Neural progenitor cell (in vitro differentiated cells): ENCODE data around the gene ZCWPW2. TPM values are rescaled to one million over a fixed set of nuclear protein-coding genes. Genes with fewer than 3 reads are reported as not detected.
A peak's percentile ranks its signal among the peaks of the same experiment; 100 is the strongest.

Experiments
- DNase-seq: peaks from one replicate; pipeline ENCODE4 v3.0.0-alpha.2; 2016; ENCODE audit warnings: low spot score
- H2AFZ ChIP-seq: fragments of 200-600 bp; sonication (generic); replicated peaks from 2 replicates; pipeline ENCODE4 v1.6.1; 2016; ENCODE audit warnings: antibody characterized with exemption
- H3F3A ChIP-seq: fragments of 200-600 bp; sonication (generic); 2 replicates; pipeline ENCODE4 v1.6.1; 2016; ENCODE audit warnings: antibody characterized with exemption, low read depth
- H3K27ac ChIP-seq: fragments of 200-600 bp; sonication (generic); 2 replicates; pipeline ENCODE4 v1.5.1; 2016; ENCODE audit warnings: mild to moderate bottlenecking
- H3K27me3 ChIP-seq: fragments of 200-600 bp; sonication (generic); 2 replicates; pipeline ENCODE4 v1.6.1; 2016; ENCODE audit warnings: mild to moderate bottlenecking, moderate library complexity
- H3K36me3 ChIP-seq: fragments of 200-600 bp; sonication (generic); 2 replicates; pipeline ENCODE4 v1.5.1; 2016
- H3K4me1 ChIP-seq: fragments of 200-600 bp; sonication (generic); 2 replicates; pipeline ENCODE4 v1.6.1; 2016; ENCODE audit warnings: mixed run types
- H3K4me2 ChIP-seq: fragments of 200-600 bp; sonication (generic); 2 replicates; pipeline ENCODE4 v1.6.1; 2016
- H3K4me3 ChIP-seq: fragments of 200-600 bp; sonication (generic); 2 replicates; pipeline ENCODE4 v1.5.1; 2016
- H3K79me2 ChIP-seq: fragments of 200-600 bp; sonication (generic); 2 replicates; pipeline ENCODE4 v1.6.1; 2016; ENCODE audit warnings: low read depth
- H3K9ac ChIP-seq: fragments of 200-600 bp; sonication (generic); 2 replicates; pipeline ENCODE4 v1.6.1; 2016
- H3K9me3 ChIP-seq: fragments of 200-600 bp; sonication (generic); 2 replicates; pipeline ENCODE4 v1.5.1; 2016; ENCODE audit warnings: low read depth
- H4K20me1 ChIP-seq: fragments of 200-600 bp; sonication (generic); 2 replicates; pipeline ENCODE4 v1.6.1; 2016; ENCODE audit warnings: low read depth
- H3K27ac Mint-ChIP-seq: 3 replicates; pipeline ENCODE4 v1.8.0; 2021; ENCODE audit warnings: mixed read lengths
- H3K27me3 Mint-ChIP-seq: 2 replicates; pipeline ENCODE4 v1.8.0; 2022; ENCODE audit warnings: low read depth, mild to moderate bottlenecking, inconsistent platforms, moderate library complexity, mixed read lengths; ENCODE audit not compliant: insufficient read depth
- H3K36me3 Mint-ChIP-seq: 3 replicates; pipeline ENCODE4 v1.8.0; 2021; ENCODE audit warnings: mixed read lengths
- H3K4me1 Mint-ChIP-seq: 3 replicates; pipeline ENCODE4 v1.8.0; 2021; ENCODE audit warnings: mixed read lengths
- H3K4me3 Mint-ChIP-seq: 3 replicates; pipeline ENCODE4 v1.8.0; 2021; ENCODE audit warnings: mild to moderate bottlenecking, moderate library complexity, mixed read lengths
- H3K9me3 Mint-ChIP-seq: 3 replicates; pipeline ENCODE4 v1.8.0; 2020; ENCODE audit warnings: mixed read lengths
- CTCF ChIP-seq: fragments of 200-600 bp; sonication (generic); IDR thresholded peaks from 2 replicates; pipeline ENCODE4 v1.5.1; 2017; ENCODE audit warnings: antibody characterized with exemption, mild to moderate bottlenecking
- EZH2 ChIP-seq: fragments of 200-600 bp; sonication (generic); IDR thresholded peaks from 2 replicates; pipeline ENCODE4 v1.6.1; 2017; ENCODE audit warnings: antibody characterized with exemption, mild to moderate bottlenecking, moderate library complexity
- EZH2phosphoT487 ChIP-seq: fragments of 200-600 bp; sonication (generic); IDR thresholded peaks from 2 replicates; pipeline ENCODE4 v1.6.1; 2017; ENCODE audit warnings: antibody characterized with exemption
- total RNA-seq: library from RNA; depleted of rRNA; stranded (reverse); fragments of >200 nt; gene quantifications from 2 replicates; pipeline ENCODE4 v1.2.3, GENCODE V29; 2015; ENCODE audit warnings: low replicate concordance

Gene ZCWPW2
- total RNA-seq, 1 donor from 2014 or later = 0.60 TPM

GRCh38 chr3:28317438-28318022 lies 31.0 kb upstream of the ZCWPW2 start:
- H3K9me3 Mint-ChIP-seq = no peaks in the 10 kb centered on the region

DNA sequence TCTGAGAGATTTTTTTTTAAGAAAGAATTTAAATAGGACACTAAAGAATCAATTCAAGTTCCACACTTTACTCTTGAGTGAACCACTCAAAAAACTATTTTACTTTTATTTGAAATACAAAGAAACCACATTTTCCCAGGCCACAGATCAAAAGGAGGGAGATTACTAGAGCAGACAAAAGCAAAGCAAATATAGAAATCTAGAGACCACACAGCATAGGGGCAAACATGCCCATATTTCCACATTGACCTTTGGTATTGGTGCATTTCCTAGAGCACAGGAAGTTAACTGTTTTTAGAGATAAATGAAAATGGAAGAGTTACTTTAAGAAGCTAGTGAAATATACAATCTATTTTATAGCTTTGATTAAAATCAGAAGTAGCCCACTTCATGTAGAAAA lies 27.5 kb upstream of the ZCWPW2 start:
- Histone ChIP-seq H2AFZ (no peak overlapping the region), H3K4me2 (no peak overlapping the region), H3K4me1 (no peaks in the 10 kb centered on the region), H4K20me1 (peaks cover 5% of the 10 kb centered on the region), H3F3A (no peaks in the 10 kb centered on the region), H3K36me3 (peaks cover 3% of the 10 kb centered on the region), H3K27ac (no peak overlapping the region), H3K4me3 (no peak overlapping the region), H3K9me3 (no peaks in the 10 kb centered on the region), H3K27me3 (no peaks in the 10 kb centered on the region), H3K9ac (no peak overlapping the region), H3K79me2 (no peaks in the 10 kb centered on the region)
- DNase-seq = no peak
- TF ChIP-seq EZH2 (no peak), EZH2phosphoT487 (no peak)
- peaks cover 5% of the 10 kb centered on the region for H3K36me3 Mint-ChIP-seq
- H3K4me3 Mint-ChIP-seq = no peak overlapping the region
- peaks cover 8% of the 10 kb centered on the region for H3K4me1 Mint-ChIP-seq
- H3K9me3 Mint-ChIP-seq = no peaks in the 10 kb centered on the region
- H3K27me3 Mint-ChIP-seq = no peaks in the 10 kb centered on the region
- H3K27ac Mint-ChIP-seq = no peak overlapping the region

More at GRCh38 chr3:28317438-28318022, 31.0 kb upstream of the ZCWPW2 start:
- H3K4me1 Mint-ChIP-seq = peaks cover 8% of the 10 kb centered on the region
- H3K36me3 ChIP-seq = no peaks in the 10 kb centered on the region
- no peaks in the 10 kb centered on the region for H3K4me1 ChIP-seq
- TF ChIP-seq CTCF = peak; percentile 78
- TF ChIP-seq EZH2phosphoT487 = no peak
- no peak for TF ChIP-seq EZH2
- no peak overlapping the region for H3K4me2 ChIP-seq
- peaks cover 19% of the 10 kb centered on the region for H4K20me1 ChIP-seq
- peaks cover 4% of the 10 kb centered on the region for H3K27me3 Mint-ChIP-seq
- H3K9me3 ChIP-seq = no peaks in the 10 kb centered on the region
- H3K36me3 Mint-ChIP-seq = no peaks in the 10 kb centered on the region
- no peak overlapping the region for H2AFZ ChIP-seq
- no peak overlapping the region for H3K27ac ChIP-seq
- H3K79me2 ChIP-seq = no peaks in the 10 kb centered on the region
- H3K27me3 ChIP-seq = no peaks in the 10 kb centered on the region
- DNase-seq = peak; percentile 59
- H3K27ac Mint-ChIP-seq = no peak overlapping the region
- H3K4me3 ChIP-seq = no peak overlapping the region
- H3K4me3 Mint-ChIP-seq = no peak overlapping the region
- no peak overlapping the region for H3K9ac ChIP-seq
- H3F3A ChIP-seq = no peaks in the 10 kb centered on the region

DNA sequence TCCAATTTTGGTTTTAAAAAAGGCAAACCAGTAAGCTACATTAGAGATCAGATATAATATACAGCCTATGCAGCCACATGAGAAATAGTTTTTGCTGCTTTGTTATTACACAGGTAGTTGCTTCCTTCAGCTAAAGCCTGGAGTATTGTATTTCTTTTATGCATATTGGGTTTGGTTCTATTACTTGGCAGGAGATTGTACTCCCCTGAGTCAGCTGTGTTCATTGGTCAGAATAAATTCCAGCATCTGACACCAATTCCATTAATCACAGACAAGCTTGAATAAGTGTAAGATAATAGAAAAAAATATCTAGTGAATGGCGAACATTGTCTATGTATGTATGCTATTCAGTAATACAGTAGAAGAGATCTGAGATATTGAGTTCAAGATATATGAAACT lies 26.1 kb upstream of the ZCWPW2 start:
- Mint-ChIP-seq H3K36me3 (peaks cover 5% of the 10 kb centered on the region), H3K9me3 (no peaks in the 10 kb centered on the region), H3K4me3 (no peak overlapping the region), H3K27ac (no peak overlapping the region), H3K4me1 (peaks cover 8% of the 10 kb centered on the region), H3K27me3 (no peaks in the 10 kb centered on the region)
- TF ChIP-seq EZH2 (no peak), CTCF (no peak), EZH2phosphoT487 (no peak)
- no peaks in the 10 kb centered on the region for H3K27me3 ChIP-seq
- no peaks in the 10 kb centered on the region for H3K79me2 ChIP-seq
- H3K36me3 ChIP-seq = peaks cover 10% of the 10 kb centered on the region
- no peak overlapping the region for H3K9ac ChIP-seq
- H3K4me2 ChIP-seq = no peak overlapping the region
- H3K9me3 ChIP-seq = no peaks in the 10 kb centered on the region
- no peaks in the 10 kb centered on the region for H3F3A ChIP-seq
- DNase-seq = no peak
- H3K27ac ChIP-seq = no peak overlapping the region
- H2AFZ ChIP-seq = no peak overlapping the region
- H3K4me1 ChIP-seq = no peaks in the 10 kb centered on the region
- no peak overlapping the region for H3K4me3 ChIP-seq
- no peaks in the 10 kb centered on the region for H4K20me1 ChIP-seq

DNA sequence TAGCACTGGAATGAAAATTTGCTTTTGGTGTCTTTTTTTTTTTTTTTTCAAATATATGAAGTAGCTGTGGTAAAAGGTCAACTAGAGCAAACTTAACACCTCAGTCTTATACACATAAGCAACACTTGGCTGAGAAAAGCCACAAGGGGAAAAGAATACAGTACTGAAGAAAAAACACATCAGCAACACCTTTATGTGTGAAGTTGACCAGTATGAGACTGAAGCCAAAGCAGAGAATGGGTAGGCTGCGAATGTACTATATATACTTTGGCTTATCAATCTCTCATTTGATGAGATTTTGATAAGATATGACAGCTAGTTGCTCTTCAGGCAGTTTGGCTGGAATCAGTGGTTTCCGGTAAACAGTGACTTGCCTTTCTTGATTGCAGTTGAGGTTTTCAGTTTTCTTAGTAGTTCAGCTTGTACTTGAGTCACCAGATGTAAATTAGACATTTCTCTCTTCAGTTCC lies 22.0 kb upstream of the ZCWPW2 start:
- H3K27me3 Mint-ChIP-seq = no peaks in the 10 kb centered on the region
- TF ChIP-seq EZH2 = no peak
- no peak overlapping the region for H3K9ac ChIP-seq
- H2AFZ ChIP-seq = no peak overlapping the region
- no peaks in the 10 kb centered on the region for H3K9me3 ChIP-seq
- no peak overlapping the region for H3K27ac ChIP-seq
- no peaks in the 10 kb centered on the region for H3K27me3 ChIP-seq
- H3K4me1 ChIP-seq = no peaks in the 10 kb centered on the region
- peaks cover 5% of the 10 kb centered on the region for H3K36me3 Mint-ChIP-seq
- H3K4me1 Mint-ChIP-seq = no peaks in the 10 kb centered on the region
- no peak overlapping the region for H3K27ac Mint-ChIP-seq
- no peak overlapping the region for H3K4me3 Mint-ChIP-seq
- H3K79me2 ChIP-seq = no peaks in the 10 kb centered on the region
- DNase-seq = no peak
- peaks cover 10% of the 10 kb centered on the region for H3K36me3 ChIP-seq
- peaks cover 5% of the 10 kb centered on the region for H4K20me1 ChIP-seq
- no peaks in the 10 kb centered on the region for H3K9me3 Mint-ChIP-seq
- no peak overlapping the region for H3K4me2 ChIP-seq
- no peak overlapping the region for H3K4me3 ChIP-seq
- no peaks in the 10 kb centered on the region for H3F3A ChIP-seq
